Glomerular visceral epithelial cell (primary cell): ENCODE data around the gene SERPINE2.

Experiments
- DNase-seq: peaks from one replicate; pipeline ENCODE4 v3.0.0-alpha.2; 2016; ENCODE audit errors: extremely low spot score

SERPINE2 gene

GRCh38 chr2:224039080-224039769 is at the start of gene SERPINE2:
Gene SERPINE2, minus strand, starts transcription at chr2:224039286. Its CDS starts 37,386 bp downstream, at chr2:224001900.
- DNase-seq, result peak; percentile 69

DNA sequence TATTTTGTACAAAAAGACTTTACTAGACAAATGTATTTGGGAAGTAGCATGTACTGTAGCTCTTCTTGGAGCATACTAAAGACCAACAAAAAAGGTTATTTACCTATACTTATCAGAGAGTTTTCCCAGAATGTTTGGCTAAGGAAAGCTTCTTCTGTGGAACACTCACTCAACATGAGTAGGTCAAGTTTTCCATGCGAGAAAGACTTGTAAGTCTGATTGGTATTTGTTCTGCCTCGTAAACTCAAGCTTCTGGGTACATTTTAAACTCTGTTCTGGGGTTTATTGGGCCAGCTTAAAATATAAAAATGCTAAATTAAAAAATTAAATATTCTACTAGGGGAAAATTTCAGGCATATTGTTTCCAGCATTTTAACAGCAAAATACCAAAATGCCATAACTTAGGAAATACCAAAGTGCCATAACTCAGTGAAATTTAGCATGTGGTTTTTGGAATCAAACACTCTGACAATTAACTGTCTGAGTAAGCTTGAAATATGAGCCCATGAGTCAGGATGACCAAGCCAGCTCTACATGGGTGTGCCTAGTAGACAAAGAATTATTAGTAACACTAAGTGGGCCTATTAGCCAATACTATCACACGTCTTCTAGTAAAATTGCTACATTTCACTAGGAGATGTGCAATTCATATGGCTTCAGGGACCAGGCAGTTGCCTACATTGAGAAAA is 47.3 kb upstream of the SERPINE2 start:
- peak; percentile 82 for DNase-seq

- peak; percentile 28 for DNase-seq
Observed at GRCh38 chr2:224085811-224086210, 46.7 kb upstream of the SERPINE2 start.

- peak; percentile 64 for DNase-seq
Observed at GRCh38 chr2:224085246-224085645, 46.2 kb upstream of the SERPINE2 start.

GRCh38 chr2:224084266-224084892 is 45.3 kb upstream of the SERPINE2 start:
- no peak for DNase-seq

DNA sequence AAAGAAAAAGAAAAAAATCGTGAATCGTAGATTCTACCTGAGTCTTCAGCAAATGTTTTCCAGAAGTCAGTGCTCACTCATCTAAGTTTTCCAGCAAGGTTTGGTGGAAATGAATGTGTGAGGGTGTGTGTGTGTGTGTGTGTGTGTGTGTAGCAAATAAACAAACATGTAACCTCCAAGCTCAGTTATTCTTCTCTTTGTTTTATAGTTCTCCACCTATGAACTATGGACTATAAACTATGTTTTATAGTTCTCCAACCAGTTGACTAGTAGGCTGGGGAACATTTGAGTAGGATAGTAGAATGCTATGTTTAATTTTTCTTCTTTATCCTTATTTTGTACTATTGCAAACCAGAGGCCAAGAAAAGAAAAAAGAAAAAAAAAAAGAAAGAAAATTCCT is 44.6 kb upstream of the SERPINE2 start:
- no peak for DNase-seq

- DNase-seq, result peak; percentile 59
Observed at GRCh38 chr2:224078656-224079055, 39.6 kb upstream of the SERPINE2 start.

DNA sequence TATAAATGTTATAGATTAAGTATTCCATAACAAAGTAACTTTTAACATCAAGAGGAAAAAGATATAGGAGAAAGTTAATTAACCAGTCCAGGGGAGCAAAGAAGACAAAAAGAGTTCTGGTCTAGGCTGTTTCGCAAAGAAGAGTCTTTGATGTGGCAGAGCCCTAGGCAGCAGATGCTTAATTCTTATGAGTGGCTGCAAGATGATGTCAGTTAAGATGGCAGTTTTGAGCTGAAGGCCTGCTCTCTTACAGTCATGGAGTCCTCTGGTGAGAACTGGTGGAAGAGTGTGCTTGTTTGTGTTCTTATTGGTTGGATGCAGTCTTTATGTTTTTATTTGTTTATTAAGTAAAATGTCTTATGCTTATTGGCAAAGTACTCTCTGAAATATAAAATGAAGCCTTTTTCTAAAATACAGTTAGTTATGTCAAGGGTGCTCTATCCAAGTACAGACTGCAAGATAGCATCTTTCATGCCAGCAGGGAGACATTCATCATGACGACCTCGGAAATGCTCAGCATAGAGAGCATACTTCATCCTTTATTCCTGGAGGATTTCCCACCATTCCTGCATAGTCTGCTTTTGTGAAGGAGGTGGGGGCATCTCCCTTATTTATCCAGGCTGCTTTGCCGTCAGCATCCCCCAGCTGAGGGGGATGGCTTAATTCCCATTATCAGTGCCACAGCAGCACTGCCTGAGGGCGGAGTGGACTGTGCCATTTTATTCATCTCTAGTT is 38.9 kb upstream of the SERPINE2 start:
- DNase-seq, result no peak

DNA sequence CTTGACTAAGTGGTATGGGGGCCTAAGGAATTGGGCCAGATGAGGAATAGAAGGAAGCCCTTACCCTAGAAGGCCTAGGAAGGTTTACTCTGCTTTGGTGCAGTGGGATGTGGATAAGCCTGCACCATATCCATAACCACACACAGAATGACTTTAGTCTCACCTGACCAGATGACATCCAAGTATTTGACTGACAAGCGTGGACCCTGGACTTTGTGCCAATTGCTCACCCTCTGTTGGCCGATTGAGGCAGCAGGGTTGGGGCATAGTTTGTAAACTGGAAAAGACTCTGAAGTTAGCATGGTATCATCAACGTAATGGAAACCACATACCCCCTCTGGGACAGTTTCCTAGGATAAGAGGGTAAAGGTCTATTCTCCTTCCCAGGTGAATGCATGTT is 36.5 kb upstream of the SERPINE2 start:
- DNase-seq, result no peak

GRCh38 chr2:224073676-224074075 is 34.6 kb upstream of the SERPINE2 start:
- DNase-seq, result no peak

GRCh38 chr2:224072541-224073188 is 33.6 kb upstream of the SERPINE2 start:
- DNase-seq, result no peak

- DNase-seq, result no peak
Observed at GRCh38 chr2:224069172-224069571, 30.1 kb upstream of the SERPINE2 start.

- no peak for DNase-seq
Observed at GRCh38 chr2:224063298-224063648, 24.2 kb upstream of the SERPINE2 start.

DNA sequence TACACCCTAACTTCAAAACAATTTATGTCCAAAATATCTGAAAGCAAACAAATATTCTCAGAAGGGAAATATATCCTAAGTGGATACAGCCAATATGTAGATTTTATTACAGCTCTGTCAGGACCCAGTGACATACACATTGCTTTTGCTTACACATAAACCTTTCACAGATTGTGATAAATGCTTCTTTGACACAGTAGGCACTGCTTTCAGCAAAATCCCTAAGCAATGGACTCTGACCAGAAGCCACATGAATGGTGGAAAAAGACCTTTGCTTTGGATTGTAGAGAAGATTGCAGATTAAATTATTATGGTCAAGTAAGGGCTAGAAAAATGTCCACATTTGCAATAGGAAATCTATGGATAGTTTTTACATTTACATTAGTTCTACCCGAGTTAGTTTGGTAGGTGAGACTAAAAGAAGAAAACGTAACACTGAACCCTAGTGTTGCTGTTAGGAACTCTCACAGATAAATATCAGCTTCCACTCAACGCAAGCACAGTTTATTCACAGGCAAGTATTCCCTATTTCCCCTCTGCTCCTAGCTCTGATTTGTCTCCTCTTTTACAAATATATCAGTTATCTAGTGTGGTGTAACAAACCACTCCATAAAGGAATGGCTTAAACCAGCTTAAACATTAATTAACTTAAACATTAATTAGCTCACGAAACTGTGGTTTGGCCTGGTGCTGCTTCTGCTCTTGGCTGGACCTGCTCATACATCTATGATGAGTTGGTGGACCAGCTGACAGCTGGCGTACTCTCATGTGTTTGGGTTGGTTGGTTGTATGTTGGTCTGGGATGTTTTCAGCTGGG is 23.6 kb upstream of the SERPINE2 start:
- peak; percentile 36 for DNase-seq

GRCh38 chr2:224060783-224061482 is 21.8 kb upstream of the SERPINE2 start:
- no peak for DNase-seq

DNA sequence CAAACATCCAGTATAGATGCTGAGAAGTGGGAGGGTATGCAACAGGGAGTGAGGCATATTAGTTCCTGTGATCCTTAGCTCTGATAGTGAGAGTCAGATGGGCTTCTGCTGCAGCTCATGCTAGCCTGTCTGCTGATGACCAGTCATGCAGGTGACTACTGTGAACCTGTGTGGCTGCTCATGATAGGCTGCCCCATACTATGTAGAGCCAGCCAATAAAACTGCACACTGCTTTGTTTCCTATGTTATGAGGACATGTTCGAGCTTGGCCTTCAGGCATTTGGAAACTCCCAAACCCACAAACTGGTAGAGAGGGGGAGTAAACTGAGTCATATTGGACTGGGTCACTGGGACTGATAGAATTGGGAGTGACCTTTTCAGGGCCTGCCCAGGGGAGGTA is 20.1 kb upstream of the SERPINE2 start:
- DNase-seq, result no peak

- DNase-seq, result no peak
Observed at GRCh38 chr2:224058048-224058775, 19.1 kb upstream of the SERPINE2 start.

DNA sequence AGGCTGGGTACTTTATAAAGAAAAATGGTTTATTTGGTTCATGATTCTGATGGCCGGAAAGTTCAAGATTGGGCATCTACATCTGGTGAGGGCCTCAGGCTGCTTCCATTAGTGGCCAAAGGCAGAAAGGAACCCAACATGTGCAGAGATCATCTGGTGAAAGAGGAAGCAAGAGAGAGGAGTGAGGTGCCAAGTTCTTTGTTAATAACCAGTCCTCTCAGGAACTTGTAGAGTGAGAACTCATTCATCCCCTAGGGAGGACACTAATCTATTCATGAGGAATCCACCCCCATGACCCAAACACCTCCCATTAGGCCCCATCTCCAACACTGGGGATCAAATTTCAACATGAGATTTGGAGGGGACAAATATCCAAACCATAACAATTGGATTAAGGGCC is 17.8 kb upstream of the SERPINE2 start:
- no peak for DNase-seq

DNA sequence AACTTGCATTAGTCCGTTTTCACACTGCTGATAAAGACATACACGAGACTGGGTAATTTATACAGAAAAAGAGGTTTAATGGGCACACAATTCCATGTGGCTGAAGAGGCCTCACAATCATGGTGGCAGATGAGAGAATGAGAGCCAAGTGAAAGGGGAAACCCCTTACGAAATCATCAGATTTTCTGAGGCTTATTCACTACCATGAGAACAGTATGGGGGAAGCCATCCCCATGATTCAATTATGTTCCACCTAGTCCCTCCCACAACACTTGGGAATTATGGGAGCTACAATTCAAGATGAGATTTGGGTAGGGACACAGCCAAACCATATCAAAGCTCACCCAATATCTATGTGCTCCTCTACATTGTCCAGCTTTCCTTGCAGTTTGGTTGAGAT is 16.0 kb upstream of the SERPINE2 start:
- no peak for DNase-seq

DNA sequence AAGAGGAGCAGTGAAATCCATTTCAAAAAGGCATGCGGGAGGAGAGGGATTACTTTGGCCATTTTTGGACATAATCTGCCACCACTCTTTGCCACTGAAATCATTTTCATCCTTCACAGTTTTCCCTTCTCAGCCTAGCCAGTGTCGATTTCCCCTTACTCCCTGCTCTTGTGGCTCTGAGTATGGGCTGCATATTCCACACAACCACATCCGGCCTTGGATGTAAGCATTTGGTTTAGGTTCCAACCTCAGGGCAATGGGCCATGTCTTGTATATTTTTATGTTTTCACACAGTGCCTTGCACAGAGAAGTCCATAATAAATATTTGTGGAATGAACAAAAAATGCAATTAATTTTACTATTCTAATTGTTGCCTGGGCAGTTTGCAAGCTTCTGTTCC is 7.7 kb upstream of the SERPINE2 start:
- peak; percentile 49 for DNase-seq
